GM19463 (cell line): ENCODE measurements around the gene FIGLA.
A peak's percentile ranks its signal among the peaks of the same experiment; 100 is the strongest.

Source experiments
- ATAC-seq: cut with Tn5 transposase; IDR thresholded peaks from one replicate; pipeline ENCODE4 v1.9.1; 2021; ENCODE audit warnings: mild to moderate bottlenecking, moderate library complexity; ENCODE audit not compliant: unreplicated experiment

The FIGLA gene

DNA sequence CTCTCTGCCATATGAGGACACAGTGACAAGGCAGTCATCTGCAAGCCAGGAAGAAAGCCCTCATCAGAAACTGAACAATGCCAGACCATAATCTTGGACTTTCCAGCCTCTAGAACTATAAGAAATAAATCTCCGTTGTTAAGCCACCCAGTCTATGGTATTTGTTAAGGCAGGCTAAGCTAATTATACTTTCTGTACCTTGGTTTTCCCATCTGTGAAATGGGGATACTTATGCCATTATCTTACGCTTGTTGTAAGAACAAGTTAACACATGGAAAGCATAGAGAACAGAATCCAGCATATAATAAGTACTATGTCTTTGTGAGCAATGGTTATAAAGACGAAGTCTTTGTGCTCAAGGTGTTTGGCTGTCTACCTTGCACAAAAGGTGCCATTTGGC is 14.2 kb downstream of the FIGLA start:
- ATAC-seq = no peak

GRCh38 chr2:70775141-70775540 is 15.3 kb downstream of the FIGLA start:
- no peak for ATAC-seq

- no peak for ATAC-seq
Observed at GRCh38 chr2:70772486-70773155, 17.8 kb downstream of the FIGLA start.

- ATAC-seq = peak; percentile 89
Observed at GRCh38 chr2:70771446-70771845, 19.0 kb downstream of the FIGLA start.

- no peak for ATAC-seq
Observed at GRCh38 chr2:70769450-70769849, 21.0 kb downstream of the FIGLA start.

- no peak for ATAC-seq
Observed at GRCh38 chr2:70768590-70769085, 21.8 kb downstream of the FIGLA start.

- ATAC-seq = no peak
Observed at GRCh38 chr2:70767699-70768589, 22.5 kb downstream of the FIGLA start, which contains the start of gene ADD2. Gene ADD2, minus strand, starts transcription at chr2:70768200. Its CDS starts 61,792 bp downstream, at chr2:70706408.

DNA sequence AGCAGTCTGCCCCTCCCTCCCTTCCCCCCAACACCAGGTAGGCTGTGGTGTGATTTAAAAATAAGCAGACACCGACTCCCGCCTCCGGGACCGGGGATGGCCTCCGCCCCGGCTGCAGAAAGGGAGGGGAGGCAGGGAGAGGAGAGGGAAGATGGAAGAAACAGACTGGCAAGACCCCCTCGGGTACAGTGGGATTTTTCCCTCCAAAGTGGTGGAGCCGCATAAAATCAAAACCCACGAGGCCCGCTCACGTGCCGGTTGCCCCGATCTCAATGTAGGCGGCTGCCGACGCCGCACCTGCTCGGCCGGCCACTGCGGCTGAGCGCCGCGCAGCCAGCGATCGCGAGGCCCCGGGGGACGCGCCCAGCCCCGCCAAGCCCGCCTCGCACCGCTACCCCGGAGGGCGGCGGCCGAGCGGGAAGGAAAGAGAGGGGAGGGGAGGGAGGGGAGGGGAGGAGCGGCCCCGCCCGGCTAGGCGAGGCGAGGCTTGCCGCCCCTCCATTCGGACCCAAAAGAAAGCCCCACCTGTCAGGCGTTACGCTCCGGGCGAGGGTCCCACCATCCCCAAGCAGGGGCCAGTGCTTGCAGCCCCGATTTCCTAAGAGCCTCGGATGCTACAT is 23.3 kb downstream of the FIGLA start:
- no peak for ATAC-seq

GRCh38 chr2:70766357-70767078 is 23.9 kb downstream of the FIGLA start:
- no peak for ATAC-seq

DNA sequence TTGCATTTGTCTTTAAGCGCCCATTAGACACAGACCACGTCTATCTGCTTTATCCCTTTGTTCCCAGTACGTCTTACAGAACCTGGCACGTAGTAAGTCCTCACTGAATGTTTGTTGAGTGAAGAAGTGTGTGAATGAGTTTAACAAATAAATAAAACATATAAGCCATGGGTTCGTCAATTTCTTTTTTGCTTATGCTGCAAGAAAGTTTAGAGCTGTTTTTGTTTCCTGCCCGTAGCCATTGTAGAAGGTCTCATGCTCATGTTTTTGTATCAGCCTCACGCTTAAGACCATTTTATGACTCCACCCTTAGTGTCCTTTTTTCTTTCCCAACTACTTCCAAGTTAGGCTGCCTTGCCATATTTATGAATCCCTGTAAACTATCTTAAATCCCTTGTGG is 24.9 kb downstream of the FIGLA start:
- ATAC-seq = no peak

DNA sequence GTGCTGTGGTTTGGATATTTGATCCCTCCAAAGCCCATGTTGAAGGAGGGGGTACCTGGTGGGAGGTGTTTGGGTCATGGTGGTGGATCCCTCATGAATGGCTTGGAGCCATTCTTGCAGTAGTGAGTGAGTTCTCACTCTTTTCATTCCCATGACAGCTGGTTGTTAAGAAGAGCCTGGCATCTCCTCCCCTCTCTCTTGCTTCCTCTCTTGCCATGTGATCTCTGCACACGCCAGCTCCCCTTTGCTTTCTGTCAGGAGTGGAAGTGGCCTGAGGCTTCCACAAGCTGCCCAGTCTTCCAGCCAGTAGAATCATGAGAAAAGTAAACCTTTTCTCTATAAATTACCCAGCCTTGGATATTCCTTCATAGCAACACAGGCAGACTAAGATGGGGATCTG is 31.0 kb downstream of the FIGLA start:
- no peak for ATAC-seq

DNA sequence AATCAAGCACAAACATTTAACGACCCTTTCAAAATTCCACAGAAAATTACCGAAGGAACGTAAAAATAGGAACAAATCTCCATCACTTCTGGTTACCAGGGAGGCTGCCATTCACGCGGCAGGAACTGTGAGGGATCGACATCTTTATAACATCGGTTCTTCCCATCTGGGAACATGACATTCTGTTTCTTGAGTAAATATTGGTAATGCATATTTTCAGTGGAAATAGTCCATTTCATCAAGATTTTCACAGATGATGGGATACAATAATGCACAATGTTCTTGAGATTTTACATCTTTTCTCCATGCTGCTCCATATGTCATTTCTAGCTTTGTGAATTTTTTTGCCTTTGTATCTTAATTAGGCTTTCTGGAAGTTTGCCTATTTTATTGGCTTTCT is 32.5 kb downstream of the FIGLA start:
- no peak for ATAC-seq

GRCh38 chr2:70757360-70757759 is 33.1 kb downstream of the FIGLA start:
- ATAC-seq = no peak

- no peak for ATAC-seq
Observed at GRCh38 chr2:70756128-70756527, 34.3 kb downstream of the FIGLA start.

GRCh38 chr2:70753902-70754301 is 36.5 kb downstream of the FIGLA start:
- ATAC-seq = no peak

DNA sequence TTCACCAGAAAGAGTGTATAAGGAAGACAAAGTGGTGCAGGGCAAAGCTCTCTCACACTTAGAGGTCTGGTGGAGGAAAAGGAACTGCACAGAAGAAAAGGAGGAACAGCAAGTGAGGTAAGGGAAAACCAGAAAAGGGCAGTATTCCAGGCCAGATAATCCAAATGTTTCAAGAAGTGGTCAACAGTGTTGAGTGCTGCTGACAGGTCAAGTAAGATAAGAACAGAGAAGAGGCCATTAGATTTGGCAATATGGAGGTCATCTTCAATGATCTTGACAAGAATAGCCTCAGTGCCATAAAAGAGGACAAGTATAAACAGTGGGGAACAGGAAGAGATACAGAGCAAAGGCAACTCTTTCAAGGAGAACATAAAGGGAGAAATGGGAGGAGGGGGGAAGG is 37.4 kb downstream of the FIGLA start:
- no peak for ATAC-seq

GRCh38 chr2:70752396-70752795 is 38.0 kb downstream of the FIGLA start:
- no peak for ATAC-seq

DNA sequence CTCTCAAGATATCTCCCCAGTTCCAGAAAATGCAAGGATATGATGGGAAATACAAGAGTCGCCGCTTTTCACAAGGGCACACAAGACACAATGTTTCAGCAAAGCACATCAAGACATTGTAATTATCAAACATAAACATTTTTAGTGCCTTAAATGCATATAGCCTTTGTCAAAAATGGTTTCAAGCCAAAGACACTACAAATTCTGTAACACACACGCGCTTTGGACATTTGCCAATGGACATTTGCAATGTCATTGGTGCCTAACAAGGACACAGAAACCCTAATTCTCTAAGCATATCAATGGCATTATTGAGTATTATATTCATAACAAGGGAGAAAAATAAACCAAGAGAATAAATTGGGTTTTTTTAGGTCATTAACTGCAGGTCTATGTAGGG is 38.6 kb downstream of the FIGLA start:
- ATAC-seq = no peak

DNA sequence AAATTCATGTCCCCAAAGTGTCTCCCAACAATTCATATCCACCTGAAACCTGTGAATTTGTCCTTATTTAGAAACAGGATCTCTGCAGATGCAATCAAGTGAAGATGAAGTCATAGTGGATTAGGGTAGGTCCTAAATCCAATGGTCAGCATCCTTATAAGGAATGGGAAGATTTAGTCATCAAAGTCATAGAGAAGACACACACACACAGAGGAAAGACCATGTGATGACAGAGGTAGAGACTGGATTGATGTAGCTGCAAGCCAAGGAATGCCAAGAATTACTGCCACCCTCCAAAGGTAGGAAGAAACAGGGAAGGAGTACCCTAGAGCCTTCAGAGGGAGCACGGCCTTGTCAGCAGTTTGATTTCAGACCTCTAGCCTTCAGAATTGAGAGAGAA is 40.1 kb downstream of the FIGLA start:
- no peak for ATAC-seq

- no peak for ATAC-seq
Observed at GRCh38 chr2:70748002-70748784, 42.2 kb downstream of the FIGLA start.
